Fibroblast of pulmonary artery (primary cell): Measurements from ENCODE around the gene ITGB1BP1.
"Not testable (repeated sequence)": the region's sequence is repeated elsewhere in the genome, so short reads cannot be mapped to it uniquely, and the experiment has no call there.

Experiments
- DNase-seq: peaks from one replicate; pipeline ENCODE4 v3.0.0-alpha.2; 2010; ENCODE audit warnings: low read depth
- H3K4me3 ChIP-seq: replicated peaks from 2 replicates; pipeline ENCODE4 v1.5.1; 2011; ENCODE audit warnings: low read depth, mild to moderate bottlenecking, control low read depth, low read length, moderate library complexity
- TF ChIP-seq, protein P1 (sequence below): IDR thresholded peaks from 2 replicates; pipeline ENCODE4 v1.5.1; 2011; ENCODE audit warnings: mild to moderate bottlenecking, control low read depth, low read length, inconsistent platforms; ENCODE audit errors: missing control alignments

ITGB1BP1 gene

DNA sequence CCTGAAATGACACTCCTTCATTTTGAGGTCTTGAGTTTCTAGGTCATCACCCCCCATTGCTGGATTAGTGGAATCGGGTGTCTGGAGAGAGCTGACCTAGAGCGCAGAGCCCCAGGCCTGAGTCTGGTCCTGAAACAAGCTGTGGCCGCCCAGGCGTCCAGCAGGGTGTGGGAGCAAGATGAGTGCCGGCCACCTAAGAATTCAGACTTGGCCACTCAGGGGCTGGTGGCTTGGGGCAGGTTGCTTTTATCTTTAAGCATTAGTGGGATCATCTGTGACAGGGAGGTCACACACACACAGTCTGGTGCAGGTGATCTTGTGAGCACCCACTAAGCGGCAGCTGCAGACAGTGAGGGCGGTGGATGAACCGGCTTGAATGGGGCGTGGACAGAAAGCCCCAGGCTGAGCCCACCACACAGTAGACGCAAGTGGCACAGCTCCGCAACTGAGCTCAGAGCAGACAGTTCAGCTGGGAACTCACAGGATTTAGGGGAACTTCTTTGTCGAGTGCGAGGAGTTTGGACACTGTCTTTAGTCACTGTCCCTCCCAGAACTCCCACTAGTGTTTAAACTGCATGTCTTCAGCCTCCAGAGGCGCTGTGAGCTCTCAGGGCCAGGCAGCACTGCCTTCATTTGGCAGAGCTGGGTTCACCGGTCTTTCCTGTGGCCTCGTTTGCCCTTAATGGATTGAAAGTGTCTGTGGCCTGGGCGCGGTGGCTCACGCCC is 21.5 kb downstream of the ITGB1BP1 start:
- DNase-seq, result no peak
- no peak overlapping the region for H3K4me3 ChIP-seq
- TF ChIP-seq, protein P1, sequence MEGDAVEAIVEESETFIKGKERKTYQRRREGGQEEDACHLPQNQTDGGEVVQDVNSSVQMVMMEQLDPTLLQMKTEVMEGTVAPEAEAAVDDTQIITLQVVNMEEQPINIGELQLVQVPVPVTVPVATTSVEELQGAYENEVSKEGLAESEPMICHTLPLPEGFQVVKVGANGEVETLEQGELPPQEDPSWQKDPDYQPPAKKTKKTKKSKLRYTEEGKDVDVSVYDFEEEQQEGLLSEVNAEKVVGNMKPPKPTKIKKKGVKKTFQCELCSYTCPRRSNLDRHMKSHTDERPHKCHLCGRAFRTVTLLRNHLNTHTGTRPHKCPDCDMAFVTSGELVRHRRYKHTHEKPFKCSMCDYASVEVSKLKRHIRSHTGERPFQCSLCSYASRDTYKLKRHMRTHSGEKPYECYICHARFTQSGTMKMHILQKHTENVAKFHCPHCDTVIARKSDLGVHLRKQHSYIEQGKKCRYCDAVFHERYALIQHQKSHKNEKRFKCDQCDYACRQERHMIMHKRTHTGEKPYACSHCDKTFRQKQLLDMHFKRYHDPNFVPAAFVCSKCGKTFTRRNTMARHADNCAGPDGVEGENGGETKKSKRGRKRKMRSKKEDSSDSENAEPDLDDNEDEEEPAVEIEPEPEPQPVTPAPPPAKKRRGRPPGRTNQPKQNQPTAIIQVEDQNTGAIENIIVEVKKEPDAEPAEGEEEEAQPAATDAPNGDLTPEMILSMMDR, result no peak

DNA sequence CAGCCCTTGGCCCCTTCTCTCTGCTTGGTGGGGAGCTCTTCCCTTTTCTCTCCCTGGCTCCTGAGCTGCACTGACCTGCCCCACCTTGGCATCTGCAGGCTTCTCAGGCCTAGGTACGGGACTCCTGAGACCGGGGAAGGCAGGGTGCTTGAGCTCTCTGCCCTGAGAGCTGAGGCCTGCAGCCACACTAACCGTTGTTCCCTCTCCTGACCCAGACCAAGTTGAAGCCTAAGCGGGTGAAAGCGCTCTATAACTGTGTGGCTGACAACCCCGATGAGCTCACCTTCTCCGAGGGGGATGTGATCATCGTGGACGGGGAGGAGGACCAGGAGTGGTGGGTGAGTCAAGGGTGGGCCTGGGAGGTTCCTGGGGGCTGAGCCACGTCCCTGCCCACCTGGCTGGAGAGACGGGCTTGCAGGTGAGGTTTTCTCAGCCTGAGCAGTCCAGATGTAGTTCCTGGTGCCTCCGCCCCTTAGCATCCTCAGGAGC is 22.2 kb downstream of the ITGB1BP1 start:
- TF ChIP-seq, protein P1, result no peak
- H3K4me3 ChIP-seq, result no peak overlapping the region
- no peak for DNase-seq

DNA sequence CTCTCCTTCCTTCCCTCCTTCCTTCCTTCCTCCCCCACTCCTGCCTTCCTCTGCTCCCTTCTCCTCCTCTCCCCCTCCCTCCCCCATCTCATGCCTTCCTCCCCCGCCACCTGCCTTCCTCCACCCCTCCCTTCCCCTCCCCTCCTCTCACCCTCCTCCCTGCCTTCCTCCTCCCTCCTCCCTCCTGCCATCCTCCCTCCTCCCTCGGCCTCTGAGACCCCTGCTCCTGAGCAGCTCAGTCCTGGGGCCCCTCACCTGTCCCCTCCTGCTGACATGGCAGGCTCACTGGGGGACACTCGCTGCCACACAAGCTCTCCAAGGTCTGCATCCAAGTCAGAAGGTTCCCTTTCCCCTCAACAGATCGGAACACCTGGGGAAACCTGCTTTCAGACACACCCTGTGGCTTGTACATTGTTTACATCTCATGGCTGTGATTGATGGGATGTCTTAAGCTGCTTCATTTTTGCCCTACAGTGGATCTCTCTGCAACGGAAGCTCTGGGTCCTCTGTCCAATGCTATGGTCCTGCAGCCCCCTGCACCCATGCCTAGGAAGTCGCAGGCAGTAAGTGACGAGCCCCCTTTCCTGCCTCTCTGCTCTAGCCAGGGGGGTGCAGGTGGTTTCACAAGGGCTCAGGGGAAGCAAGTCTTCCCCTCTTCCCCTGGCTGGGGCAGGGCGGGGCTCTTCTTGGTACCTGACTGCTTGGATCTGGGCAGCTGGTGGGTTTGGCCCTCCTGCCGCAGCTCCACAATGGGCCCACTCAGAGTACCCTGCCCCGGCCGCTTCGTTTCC is 22.9 kb downstream of the ITGB1BP1 start:
- no peak overlapping the region for H3K4me3 ChIP-seq
- TF ChIP-seq, protein P1, result no peak
- DNase-seq, result no peak

- TF ChIP-seq, protein P1, result no peak
- H3K4me3 ChIP-seq, result no peak overlapping the region
- no peak for DNase-seq
Observed at GRCh38 chr2:9398881-9399780, 24.2 kb downstream of the ITGB1BP1 start.

DNA sequence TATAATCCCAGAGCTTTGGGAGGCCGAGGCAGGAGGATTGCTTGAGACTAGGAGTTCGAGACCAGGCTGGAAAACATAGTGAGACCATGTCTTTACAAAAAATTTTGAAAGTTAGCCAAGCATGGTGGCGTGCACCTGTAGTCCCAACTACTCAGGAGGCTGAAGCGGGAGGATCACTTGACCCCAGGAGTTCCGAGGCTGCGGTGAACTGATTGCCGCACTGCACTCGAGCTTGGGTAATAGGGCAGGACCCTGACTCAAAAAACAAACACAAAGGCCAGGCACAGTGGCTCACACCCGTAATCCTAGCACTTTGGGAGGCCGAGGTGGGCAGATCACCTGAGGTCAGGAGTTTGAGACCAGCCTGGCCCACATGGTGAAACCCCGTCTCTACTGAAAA is 25.1 kb downstream of the ITGB1BP1 start:
- not testable (repeated sequence) for DNase-seq, H3K4me3 ChIP-seq

DNA sequence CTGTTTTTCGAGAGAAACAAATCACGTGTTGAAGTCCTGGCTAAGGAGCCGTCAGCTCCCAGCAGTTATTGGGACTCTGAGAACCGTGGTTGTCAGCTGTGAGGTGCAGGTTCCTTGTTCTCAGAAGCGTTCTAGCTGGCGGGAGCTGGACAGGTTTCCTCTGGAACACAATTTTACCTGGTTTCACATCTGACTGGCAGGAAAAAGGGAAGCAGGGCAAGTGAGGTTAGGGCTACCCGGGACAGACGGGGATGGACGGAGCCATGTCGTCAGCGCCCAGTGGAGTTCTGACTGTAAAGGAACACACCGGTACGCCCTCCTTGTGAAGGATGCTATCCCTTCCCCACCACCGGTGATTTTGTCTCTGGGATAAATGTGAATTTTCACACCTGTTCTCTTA is 26.1 kb downstream of the ITGB1BP1 start:
- no peak for DNase-seq
- TF ChIP-seq, protein P1, result no peak
- no peak overlapping the region for H3K4me3 ChIP-seq

DNA sequence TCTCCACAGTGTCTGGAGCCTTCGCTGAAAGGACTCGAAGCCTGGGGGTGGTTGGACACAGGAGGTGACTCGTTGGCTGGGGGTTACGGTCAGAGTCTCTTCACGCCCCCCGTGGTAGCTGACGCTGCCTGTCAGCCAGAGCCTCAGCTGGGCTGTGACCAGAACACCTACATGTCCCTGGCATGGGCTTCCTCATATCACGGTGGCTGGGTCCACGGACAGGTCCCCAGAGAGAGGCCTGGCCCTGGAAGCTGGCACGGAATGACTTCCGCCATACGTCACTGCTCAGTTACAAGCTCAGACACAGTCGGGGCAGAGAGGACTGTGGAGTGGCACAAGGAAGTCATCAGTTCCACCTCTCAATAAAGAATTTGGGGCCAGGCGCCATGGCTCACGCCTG is 28.5 kb downstream of the ITGB1BP1 start:
- TF ChIP-seq, protein P1, result no peak
- H3K4me3 ChIP-seq, result no peak overlapping the region
- DNase-seq, result no peak
